ENCODE measurements around the gene PHLDB2. TPM values are rescaled to one million over a fixed set of nuclear protein-coding genes. Genes with fewer than 3 reads are reported as not detected.

Gene PHLDB2
- total RNA-seq, 1 experiment from 2014 or later: 13.2 TPM

GRCh38 chr3:111919370-111920065 is 60.5 kb downstream of the PHLDB2 start:
- Histone ChIP-seq H2BK12ac (ENCODE audit: insufficient read length, low read depth, low read length) (no peak overlapping the region), H2AK5ac (ENCODE audit: insufficient read length, low read length) (no peak overlapping the region), H3K9ac (ENCODE audit: extremely low read depth, insufficient read length, low read length) (no peak overlapping the region), H4K5ac (ENCODE audit: insufficient read length, low read depth, low read length) (no peak overlapping the region), H3K4ac (ENCODE audit: low read depth, low read length) (no peak overlapping the region), H3K79me2 (ENCODE audit: insufficient read depth, low read length) (no peaks in the 10 kb centered on the region), H4K8ac (replicated peaks; ENCODE audit: insufficient read length, low read depth, low read length) (no peak overlapping the region), H3K56ac (ENCODE audit: insufficient read length, low read depth, low read length) (no peak overlapping the region), H3T11ph (ENCODE audit: low read length) (no peak overlapping the region), H3K18ac (ENCODE audit: insufficient read length, low read depth, low read length) (no peak overlapping the region), H3K14ac (ENCODE audit: insufficient read depth, low read length) (no peak overlapping the region), H3K4me2 (ENCODE audit: insufficient read depth, insufficient read length, low read length) (no peak overlapping the region), H2BK15ac (ENCODE audit: low read depth, low read length) (no peak overlapping the region), H2BK120ac (ENCODE audit: low read depth, low read length, poor library complexity, severe bottlenecking) (no peak overlapping the region), H3K23me2 (ENCODE audit: insufficient read length, low read depth, low read length, poor library complexity, severe bottlenecking) (no peaks in the 10 kb centered on the region), H2AFZ (ENCODE audit: low read length) (no peak overlapping the region), H3K27ac (ENCODE audit: insufficient read length, low read depth, low read length) (no peak overlapping the region), H4K20me1 (ENCODE audit: control insufficient read depth, insufficient read depth, insufficient read length) (no peaks in the 10 kb centered on the region), H4K91ac (ENCODE audit: insufficient read length, low read depth, low read length) (no peak overlapping the region), H3K79me1 (ENCODE audit: insufficient read depth, low read depth, low read length, poor library complexity, severe bottlenecking) (no peaks in the 10 kb centered on the region), H3K9me3 (ENCODE audit: control insufficient read depth, low read depth, low read length) (no peaks in the 10 kb centered on the region), H3K23ac (ENCODE audit: insufficient read length, low read depth, low read length) (no peak overlapping the region), H2BK5ac (ENCODE audit: insufficient read length, low read length) (no peak overlapping the region), H2BK20ac (ENCODE audit: low read depth, low read length, poor library complexity, severe bottlenecking) (no peak overlapping the region), H3K27me3 (ENCODE audit: insufficient read depth, low read length) (peaks cover 19% of the 10 kb centered on the region), H3K4me1 (ENCODE audit: insufficient read depth, low read length) (peaks cover 3% of the 10 kb centered on the region)
- H3K4me3 Mint-ChIP-seq: no peak overlapping the region
- no CpG with 5 or more reads among the region's 9 CpGs for WGBS (ENCODE audit: extremely low coverage, insufficient read length, low lambda C conversion rate)
- H3K4me1 Mint-ChIP-seq: peaks cover 36 to 39% of the 10 kb centered on the region in 2 experiments
- DNase-seq: peak; percentile 72
- H3K9me3 Mint-ChIP-seq: no peaks in the 10 kb centered on the region; a peak in 1 of 5 replicates
- H3K36me3 Mint-ChIP-seq (ENCODE audit: insufficient read depth in 1 of 3, low read depth in 3 of 3): peaks cover 8 to 31% (median 26%) of the 10 kb centered on the region in 3 experiments; a peak in 6 of 7 replicates
- peak overlapping the region in 2 of 3 experiments; percentile 4 to 41; a peak in 1 of 7 replicates for H3K27ac Mint-ChIP-seq
- H3K27me3 Mint-ChIP-seq (ENCODE audit: low read depth): peaks cover 73% of the 10 kb centered on the region
- TF ChIP-seq CTCF (conservative IDR thresholded peaks at IDR 0.05): no peak

All from H9 (cell line).